H9 (cell line): ENCODE data around the gene NHSL2. TPM values are rescaled to one million over a fixed set of nuclear protein-coding genes. Genes with fewer than 3 reads are reported as not detected.

ENCODE experiments used
- DNase-seq: peaks from one replicate; pipeline ENCODE4 v3.0.0-alpha.2; 2017
- H2AFZ ChIP-seq: one replicate; pipeline ENCODE4 v1.6.1; 2013; ENCODE audit warnings: mild to moderate bottlenecking, low read length, control low read depth, moderate library complexity
- H2AK5ac ChIP-seq: 2 replicates; pipeline ENCODE4 v1.6.1; 2013; ENCODE audit warnings: low read length, control low read depth, mixed read lengths; ENCODE audit not compliant: insufficient read length
- H2BK120ac ChIP-seq: one replicate; pipeline ENCODE4 v1.6.1; 2013; ENCODE audit warnings: low read depth, mild to moderate bottlenecking, low read length, control low read depth, inconsistent platforms; ENCODE audit not compliant: poor library complexity, severe bottlenecking
- H2BK12ac ChIP-seq: 2 replicates; pipeline ENCODE4 v1.6.1; 2013; ENCODE audit warnings: low read length, control low read depth, mixed read lengths, low read depth; ENCODE audit not compliant: insufficient read length
- H2BK15ac ChIP-seq: 2 replicates; pipeline ENCODE4 v1.6.1; 2013; ENCODE audit warnings: low read depth, low read length, control low read depth
- H2BK20ac ChIP-seq: one replicate; pipeline ENCODE4 v1.6.1; 2013; ENCODE audit warnings: low read depth, mild to moderate bottlenecking, low read length, control low read depth, inconsistent platforms; ENCODE audit not compliant: poor library complexity, severe bottlenecking
- H2BK5ac ChIP-seq: 2 replicates; pipeline ENCODE4 v1.6.1; 2013; ENCODE audit warnings: low read length, control low read depth, mixed read lengths; ENCODE audit not compliant: insufficient read length
- H3K14ac ChIP-seq: 2 replicates; pipeline ENCODE4 v1.6.1; 2013; ENCODE audit warnings: low read length, control low read depth; ENCODE audit not compliant: insufficient read depth
- H3K18ac ChIP-seq: 2 replicates; pipeline ENCODE4 v1.6.1; 2013; ENCODE audit warnings: low read depth, mild to moderate bottlenecking, mixed read lengths, low read length, control low read depth; ENCODE audit not compliant: insufficient read length
- H3K23ac ChIP-seq: 2 replicates; pipeline ENCODE4 v1.6.1; 2013; ENCODE audit warnings: low read length, control low read depth, mixed read lengths, low read depth; ENCODE audit not compliant: insufficient read length
- H3K23me2 ChIP-seq: 2 replicates; pipeline ENCODE4 v1.6.1; 2013; ENCODE audit warnings: low read depth, mild to moderate bottlenecking, mixed read lengths, low read length, control low read depth; ENCODE audit not compliant: insufficient read length, poor library complexity, severe bottlenecking
- H3K27ac ChIP-seq: 2 replicates; pipeline ENCODE4 v1.5.1; 2013; ENCODE audit warnings: low read length, control low read depth, mixed read lengths, low read depth; ENCODE audit not compliant: insufficient read length
- H3K27me3 ChIP-seq: 2 replicates; pipeline ENCODE4 v1.6.1; 2013; ENCODE audit warnings: low read length, control low read depth, inconsistent platforms; ENCODE audit not compliant: insufficient read depth
- H3K4ac ChIP-seq: 2 replicates; pipeline ENCODE4 v1.6.1; 2013; ENCODE audit warnings: low read depth, mild to moderate bottlenecking, control low read depth, inconsistent platforms, low read length, moderate library complexity
- H3K4me1 ChIP-seq: 2 replicates; pipeline ENCODE4 v1.6.1; 2013; ENCODE audit warnings: low read length, control low read depth, inconsistent platforms; ENCODE audit not compliant: insufficient read depth
- H3K4me2 ChIP-seq: 2 replicates; pipeline ENCODE4 v1.6.1; 2013; ENCODE audit warnings: low read length, control low read depth, mixed read lengths; ENCODE audit not compliant: insufficient read length, insufficient read depth
- H3K56ac ChIP-seq: 2 replicates; pipeline ENCODE4 v1.6.1; 2013; ENCODE audit warnings: low read depth, mild to moderate bottlenecking, mixed read lengths, low read length, control low read depth; ENCODE audit not compliant: insufficient read length
- H3K79me1 ChIP-seq: 2 replicates; pipeline ENCODE4 v1.6.1; 2013; ENCODE audit warnings: low read depth, mild to moderate bottlenecking, moderate library complexity, low read length, control low read depth, inconsistent platforms; ENCODE audit not compliant: insufficient read depth, poor library complexity, severe bottlenecking
- H3K79me2 ChIP-seq: 2 replicates; pipeline ENCODE4 v1.6.1; 2013; ENCODE audit warnings: low read length, control low read depth, inconsistent platforms; ENCODE audit not compliant: insufficient read depth
- H3K9ac ChIP-seq: 2 replicates; pipeline ENCODE4 v1.6.1; 2013; ENCODE audit warnings: low read length, control low read depth, mixed read lengths; ENCODE audit not compliant: insufficient read length; ENCODE audit errors: extremely low read depth
- H3K9me3 ChIP-seq: one replicate; pipeline ENCODE4 v1.6.1; 2013; ENCODE audit warnings: low read depth, low read length, inconsistent platforms; ENCODE audit not compliant: control insufficient read depth
- H3T11ph ChIP-seq: one replicate; pipeline ENCODE4 v1.6.1; 2013; ENCODE audit warnings: mild to moderate bottlenecking, low read length, control low read depth, inconsistent platforms
- H4K20me1 ChIP-seq: one replicate; pipeline ENCODE4 v1.6.1; 2013; ENCODE audit not compliant: control insufficient read depth, insufficient read length, insufficient read depth
- H4K5ac ChIP-seq: 2 replicates; pipeline ENCODE4 v1.6.1; 2013; ENCODE audit warnings: low read depth, mild to moderate bottlenecking, mixed read lengths, low read length, control low read depth; ENCODE audit not compliant: insufficient read length
- H4K8ac ChIP-seq: replicated peaks from 2 replicates; pipeline ENCODE4 v1.6.1; 2013; ENCODE audit warnings: low read length, control low read depth, mixed read lengths, low read depth; ENCODE audit not compliant: insufficient read length
- H4K91ac ChIP-seq: 2 replicates; pipeline ENCODE4 v1.6.1; 2013; ENCODE audit warnings: low read depth, mild to moderate bottlenecking, moderate library complexity, mixed read lengths, low read length, control low read depth; ENCODE audit not compliant: insufficient read length
- H3K27ac Mint-ChIP-seq, 3 experiments: 2 replicates in 2 of 3; 3 replicates in 1 of 3; pipeline ENCODE4 v1.8.0; 2020 to 2021; ENCODE audit warnings: mixed read lengths in 3 of 3, mild to moderate bottlenecking in 1 of 3, moderate library complexity in 1 of 3
- H3K27me3 Mint-ChIP-seq: 2 replicates; pipeline ENCODE4 v1.8.0; 2021; ENCODE audit warnings: low read depth, mild to moderate bottlenecking, moderate library complexity, mixed read lengths
- H3K36me3 Mint-ChIP-seq, 3 experiments: 2 replicates in 2 of 3; 3 replicates in 1 of 3; pipeline ENCODE4 v1.8.0; 2020 to 2021; ENCODE audit warnings: low read depth in 3 of 3, mixed read lengths in 3 of 3; ENCODE audit not compliant: insufficient read depth in 1 of 3
- H3K4me1 Mint-ChIP-seq, 2 experiments: 2 replicates each; pipeline ENCODE4 v1.8.0; 2020; ENCODE audit warnings: mixed read lengths in 2 of 2
- H3K4me3 Mint-ChIP-seq, 2 experiments: 2 replicates in 1 of 2; 3 replicates in 1 of 2; pipeline ENCODE4 v1.8.0; 2020 to 2021; ENCODE audit warnings: mild to moderate bottlenecking in 2 of 2, mixed read lengths in 2 of 2, moderate library complexity in 1 of 2
- H3K9me3 Mint-ChIP-seq, 2 experiments: 2 replicates in 1 of 2; 3 replicates in 1 of 2; pipeline ENCODE4 v1.8.0; 2020; ENCODE audit warnings: mild to moderate bottlenecking in 2 of 2, mixed read lengths in 2 of 2, moderate library complexity in 1 of 2
- WGBS: extraction: QIAGEN DNeasy Blood & Tissue Kit; methylation state at CpG from one replicate; pipeline ENCODE4 v1.1.7; 2013; ENCODE audit warnings: missing lambda C conversion rate, low lambda C conversion rate, mixed read lengths; ENCODE audit not compliant: insufficient read length; ENCODE audit errors: extremely low coverage; 5-methylcytosine and 5-hydroxymethylcytosine counted together
- total RNA-seq: library from RNA; stranded (reverse); gene quantifications from 2 replicates; pipeline ENCODE4 v1.2.1, GENCODE V29; 2021
- TF ChIP-seq, protein P1 (sequence below): fragments of 200-600 bp; sonication (generic); conservative IDR thresholded peaks from 3 replicates; pipeline ENCODE4 v1.8.0; 2021; ENCODE audit warnings: antibody characterized with exemption, mild to moderate bottlenecking

NHSL2 gene
- total RNA-seq, 1 experiment from 2014 or later: 6.4 TPM

DNA sequence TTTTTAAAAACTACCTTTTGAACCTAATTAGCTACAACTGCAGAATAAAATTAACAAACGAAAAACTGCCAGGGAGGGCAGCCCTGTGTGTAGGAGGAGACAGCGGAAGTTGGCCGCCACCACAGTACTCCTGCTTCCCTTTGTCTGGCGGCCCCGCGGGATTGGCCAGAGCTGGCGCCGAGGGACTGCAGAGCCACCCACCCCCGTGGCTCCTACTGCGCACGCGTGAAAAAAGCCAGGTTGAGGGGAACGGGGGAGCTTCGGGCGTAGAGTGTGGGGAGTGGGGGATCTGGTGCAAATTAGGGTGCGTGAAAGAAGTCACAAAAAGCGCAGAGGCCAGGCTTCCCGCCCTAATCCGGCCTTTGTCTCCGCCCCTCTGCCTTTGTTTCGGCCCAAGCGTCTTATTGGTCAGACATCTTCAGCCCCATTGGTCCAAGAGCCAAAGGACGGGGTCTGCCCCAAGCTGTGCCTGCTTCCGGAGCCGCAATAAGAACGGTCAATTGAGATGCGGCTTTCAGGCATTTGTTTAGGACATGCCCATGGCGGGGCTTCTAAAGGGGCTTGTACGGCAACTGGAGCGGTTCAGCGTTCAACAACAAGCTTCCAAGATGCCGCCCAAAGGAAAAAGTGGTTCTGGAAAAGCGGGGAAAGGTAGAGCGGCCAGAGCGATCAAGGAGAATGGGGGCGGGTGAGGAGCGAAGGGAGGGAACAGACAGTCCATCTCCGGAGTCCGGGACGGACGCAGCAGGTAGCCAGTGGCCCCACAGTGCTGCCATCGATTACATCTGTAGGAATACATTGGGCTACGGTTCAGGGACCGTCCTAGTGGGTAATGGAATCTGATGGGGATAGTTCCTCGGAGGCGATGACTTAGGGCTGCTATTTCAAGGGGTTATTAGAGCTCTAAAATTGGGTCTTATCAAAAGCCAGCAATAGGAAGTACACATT, 270.8 kb downstream of the NHSL2 start, which contains the start of gene PIN4:
TSS of gene PIN4 (plus strand) at position 580 of the 948 bp plus-strand sequence. CDS start at position 609, 29 bp downstream.
- Histone ChIP-seq H3K23me2 (no peaks in the 10 kb centered on the region), H2BK12ac (no peak within 1 kb of the TSS), H3K9me3 (peaks cover 45% of the 10 kb centered on the region), H3T11ph (no peak within 1 kb of the TSS), H3K23ac (no peak within 1 kb of the TSS), H2AK5ac (no peak within 1 kb of the TSS), H2BK15ac (no peak within 1 kb of the TSS), H3K27ac (peak within 1 kb of the TSS; percentile 41), H2BK120ac (peak within 1 kb of the TSS; percentile 10), H3K14ac (peak within 1 kb of the TSS; percentile 86; the same call in 1 of the 2 replicates), H2AFZ (no peak within 1 kb of the TSS), H3K4me1 (no peaks in the 10 kb centered on the region), H2BK5ac (no peak within 1 kb of the TSS), H3K4me2 (peak within 1 kb of the TSS; percentile 47), H3K18ac (no peak within 1 kb of the TSS), H4K5ac (peak within 1 kb of the TSS; percentile 72), H3K56ac (no peak within 1 kb of the TSS), H3K9ac (peak within 1 kb of the TSS; percentile 71), H4K8ac (no peak within 1 kb of the TSS), H3K79me1 (no peaks in the 10 kb centered on the region), H4K20me1 (peaks cover 3% of the 10 kb centered on the region), H3K27me3 (no peaks in the 10 kb centered on the region), H4K91ac (no peak within 1 kb of the TSS), H3K4ac (no peak within 1 kb of the TSS), H3K79me2 (no peaks in the 10 kb centered on the region; the same call in 1 of the 2 replicates), H2BK20ac (no peak within 1 kb of the TSS)
- TF ChIP-seq, protein P1, sequence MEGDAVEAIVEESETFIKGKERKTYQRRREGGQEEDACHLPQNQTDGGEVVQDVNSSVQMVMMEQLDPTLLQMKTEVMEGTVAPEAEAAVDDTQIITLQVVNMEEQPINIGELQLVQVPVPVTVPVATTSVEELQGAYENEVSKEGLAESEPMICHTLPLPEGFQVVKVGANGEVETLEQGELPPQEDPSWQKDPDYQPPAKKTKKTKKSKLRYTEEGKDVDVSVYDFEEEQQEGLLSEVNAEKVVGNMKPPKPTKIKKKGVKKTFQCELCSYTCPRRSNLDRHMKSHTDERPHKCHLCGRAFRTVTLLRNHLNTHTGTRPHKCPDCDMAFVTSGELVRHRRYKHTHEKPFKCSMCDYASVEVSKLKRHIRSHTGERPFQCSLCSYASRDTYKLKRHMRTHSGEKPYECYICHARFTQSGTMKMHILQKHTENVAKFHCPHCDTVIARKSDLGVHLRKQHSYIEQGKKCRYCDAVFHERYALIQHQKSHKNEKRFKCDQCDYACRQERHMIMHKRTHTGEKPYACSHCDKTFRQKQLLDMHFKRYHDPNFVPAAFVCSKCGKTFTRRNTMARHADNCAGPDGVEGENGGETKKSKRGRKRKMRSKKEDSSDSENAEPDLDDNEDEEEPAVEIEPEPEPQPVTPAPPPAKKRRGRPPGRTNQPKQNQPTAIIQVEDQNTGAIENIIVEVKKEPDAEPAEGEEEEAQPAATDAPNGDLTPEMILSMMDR: no peak
- Mint-ChIP-seq H3K4me1 (peaks cover 0 to 5% of the 10 kb centered on the region in 2 experiments; a peak in 1 of 4 replicates), H3K9me3 (peaks cover 32 to 39% of the 10 kb centered on the region in 2 experiments), H3K27ac (no peak within 1 kb of the TSS), H3K4me3 (no peak within 1 kb of the TSS), H3K27me3 (peaks cover 5% of the 10 kb centered on the region), H3K36me3 (peaks cover 7 to 16% (median 11%) of the 10 kb centered on the region in 3 experiments)
- DNase-seq: peak; percentile 95
- no CpG with 5 or more reads among the region's 46 CpGs for WGBS
